ENCODE data around the gene YJEFN3.
A peak's percentile ranks its signal among the peaks of the same experiment; 100 is the strongest.

YJEFN3 gene

DNA sequence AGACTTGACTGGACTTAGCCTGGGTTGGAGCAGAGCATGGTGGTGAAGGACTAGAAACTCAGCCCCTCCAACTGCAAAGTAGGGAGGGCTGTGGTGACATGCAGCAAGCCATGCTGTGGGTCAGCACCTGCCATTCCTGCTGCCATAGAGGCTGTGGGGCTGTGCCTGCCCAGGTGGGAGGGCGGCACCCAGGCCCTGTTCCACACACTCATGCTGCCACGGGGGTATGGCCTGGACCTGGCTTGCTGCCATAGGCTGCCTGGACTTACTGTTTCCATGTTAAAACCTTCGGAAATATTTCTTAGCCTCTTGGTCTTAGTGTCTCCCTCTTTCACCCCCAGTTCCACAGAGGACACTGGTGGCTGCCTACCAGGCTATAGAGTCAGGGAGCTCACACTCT is 38.7 kb downstream of the YJEFN3 start:
- Mint-ChIP-seq H3K27ac (no peak overlapping the region), H3K4me3 (no peak overlapping the region), H3K4me1 (no peaks in the 10 kb centered on the region), H3K27me3 (no peaks in the 10 kb centered on the region), H3K36me3 (peaks cover 66% of the 10 kb centered on the region), H3K9me3 (no peaks in the 10 kb centered on the region)
- ATAC-seq: no peak

DNA sequence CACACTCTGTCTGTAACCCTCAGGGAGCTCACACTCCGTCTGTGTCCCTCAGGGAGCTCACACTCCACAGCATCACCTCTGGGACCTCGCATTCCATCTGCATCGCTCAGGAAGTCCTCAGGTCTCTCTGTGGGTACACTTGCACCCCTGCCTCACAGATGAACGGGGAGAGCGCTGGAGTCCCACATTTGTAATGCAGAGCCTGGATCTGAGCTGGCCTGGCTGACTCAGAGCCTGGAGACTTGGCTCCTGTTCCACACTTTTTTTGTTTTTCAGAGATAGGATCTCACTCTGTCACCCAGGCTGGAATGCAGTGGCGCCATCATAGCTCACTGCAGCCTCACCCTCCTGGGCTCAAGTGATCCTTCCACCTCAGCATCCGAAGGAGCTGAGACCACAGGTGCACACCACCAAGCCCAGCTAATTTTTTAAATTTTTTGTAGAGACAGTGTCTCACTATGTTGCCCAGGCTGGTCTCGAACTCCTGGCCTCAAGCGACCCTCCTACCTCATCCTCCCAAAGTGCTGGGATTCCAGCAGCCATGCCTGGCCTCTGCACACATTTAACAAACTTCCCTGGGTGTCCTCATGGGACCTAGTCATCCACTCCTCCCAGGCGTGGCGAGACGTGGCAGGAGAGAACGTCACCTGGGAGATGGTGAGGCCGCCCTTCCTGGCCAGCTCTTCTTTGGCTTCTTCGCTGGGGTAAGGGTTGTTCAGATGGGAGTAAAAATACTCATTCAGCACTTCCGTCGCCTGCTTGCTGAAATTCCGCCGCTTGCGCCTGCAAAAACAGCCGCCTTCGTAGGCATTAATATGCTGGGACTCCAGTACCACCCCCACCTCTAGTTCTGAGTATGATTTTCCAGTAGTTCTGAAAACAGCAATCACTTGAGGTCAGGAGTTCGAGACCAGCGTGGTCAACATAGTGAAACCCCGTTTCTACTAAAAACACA is 40.4 kb downstream of the YJEFN3 start:
- peak overlapping the region; percentile 25 for H3K27ac Mint-ChIP-seq
- H3K9me3 Mint-ChIP-seq: no peaks in the 10 kb centered on the region
- no peaks in the 10 kb centered on the region for H3K4me1 Mint-ChIP-seq
- peaks cover 50% of the 10 kb centered on the region for H3K36me3 Mint-ChIP-seq
- ATAC-seq: no peak
- H3K4me3 Mint-ChIP-seq: no peak overlapping the region
- H3K27me3 Mint-ChIP-seq: no peaks in the 10 kb centered on the region

DNA sequence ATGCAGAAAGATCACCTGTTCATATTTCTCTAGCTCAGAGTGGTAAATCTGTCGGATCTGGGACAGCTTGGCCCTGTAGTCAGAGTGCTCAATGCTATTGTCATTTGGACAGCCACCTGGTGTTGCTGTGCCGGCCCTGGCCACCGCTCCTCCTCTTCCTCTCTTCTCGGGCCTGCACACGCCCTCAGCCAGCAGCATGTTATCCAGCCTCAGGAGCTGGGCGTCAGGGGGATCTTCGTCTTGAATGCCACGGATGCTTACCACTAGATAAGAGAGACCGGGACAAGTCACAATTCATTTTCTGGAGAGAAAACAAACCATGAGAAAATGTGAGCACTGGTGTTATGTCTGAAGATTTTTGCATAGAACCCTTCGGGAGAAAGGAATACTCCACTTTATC is 41.9 kb downstream of the YJEFN3 start:
- H3K27ac Mint-ChIP-seq: no peak overlapping the region
- no peak overlapping the region for H3K4me3 Mint-ChIP-seq
- H3K36me3 Mint-ChIP-seq: peaks cover 41% of the 10 kb centered on the region
- H3K27me3 Mint-ChIP-seq: no peaks in the 10 kb centered on the region
- ATAC-seq: no peak
- no peaks in the 10 kb centered on the region for H3K9me3 Mint-ChIP-seq
- H3K4me1 Mint-ChIP-seq: peaks cover 4% of the 10 kb centered on the region

DNA sequence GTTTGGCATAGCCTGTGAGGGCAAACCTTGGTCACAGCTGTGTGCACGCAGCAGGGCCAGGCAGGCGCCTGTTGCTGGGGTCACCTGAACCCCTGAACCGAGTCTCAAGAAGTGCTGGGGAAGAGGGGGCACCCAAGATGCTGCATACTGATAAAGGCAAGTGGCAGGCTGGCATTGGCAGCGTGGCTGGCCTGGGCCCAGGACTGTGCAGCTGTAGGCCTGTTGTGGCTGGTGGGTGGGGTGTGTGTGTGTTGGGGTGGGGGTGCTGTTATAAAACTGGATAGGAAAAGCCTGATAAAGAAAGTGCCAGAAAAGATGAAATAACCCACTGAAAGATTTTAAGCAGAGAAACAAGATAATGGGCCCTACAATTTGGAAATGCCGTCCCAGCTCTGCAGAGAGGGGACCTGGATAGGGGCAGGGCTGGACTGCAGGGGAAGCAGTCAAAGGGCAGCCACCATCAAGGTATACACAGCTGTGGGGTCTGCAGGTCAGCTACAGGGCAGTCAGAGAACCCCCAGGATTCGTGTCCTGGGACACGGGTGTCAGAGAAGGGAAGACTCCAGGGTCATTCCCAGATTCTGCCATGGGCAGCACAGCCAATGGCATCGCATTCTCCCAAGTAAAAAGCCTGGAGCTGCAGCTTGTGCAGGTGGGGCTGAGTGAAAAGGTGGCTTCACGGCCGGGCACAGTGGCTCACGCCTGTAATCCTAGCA is 42.5 kb downstream of the YJEFN3 start:
- no peak overlapping the region for H3K27ac Mint-ChIP-seq
- no peak overlapping the region for H3K4me3 Mint-ChIP-seq
- H3K36me3 Mint-ChIP-seq: peaks cover 44% of the 10 kb centered on the region
- peaks cover 6% of the 10 kb centered on the region for H3K4me1 Mint-ChIP-seq
- no peak for ATAC-seq
- no peaks in the 10 kb centered on the region for H3K27me3 Mint-ChIP-seq
- no peaks in the 10 kb centered on the region for H3K9me3 Mint-ChIP-seq

DNA sequence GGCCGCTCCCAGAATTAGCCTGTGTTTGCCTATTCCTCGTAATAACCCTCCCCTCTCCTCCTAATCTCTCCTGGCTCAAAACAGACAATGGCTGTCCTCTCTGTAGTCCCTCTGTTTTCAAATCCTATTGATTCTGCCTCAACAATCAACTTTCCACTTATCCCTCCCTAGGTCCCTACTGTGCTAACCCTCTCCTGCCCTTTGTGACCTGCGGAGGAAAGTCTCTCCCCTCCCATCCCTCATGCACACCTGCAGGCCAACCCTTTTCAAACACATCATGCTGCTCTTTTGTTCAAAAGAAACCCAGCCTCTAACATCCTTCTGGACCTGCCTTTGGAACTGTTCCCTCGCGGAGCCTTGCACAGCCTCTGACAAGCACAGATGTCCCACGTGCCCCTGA is 46.7 kb downstream of the YJEFN3 start:
- Mint-ChIP-seq H3K27me3 (no peaks in the 10 kb centered on the region), H3K27ac (no peak overlapping the region), H3K9me3 (no peaks in the 10 kb centered on the region), H3K36me3 (peaks cover 22% of the 10 kb centered on the region), H3K4me3 (no peak overlapping the region), H3K4me1 (peaks cover 6% of the 10 kb centered on the region)
- no peak for ATAC-seq

DNA sequence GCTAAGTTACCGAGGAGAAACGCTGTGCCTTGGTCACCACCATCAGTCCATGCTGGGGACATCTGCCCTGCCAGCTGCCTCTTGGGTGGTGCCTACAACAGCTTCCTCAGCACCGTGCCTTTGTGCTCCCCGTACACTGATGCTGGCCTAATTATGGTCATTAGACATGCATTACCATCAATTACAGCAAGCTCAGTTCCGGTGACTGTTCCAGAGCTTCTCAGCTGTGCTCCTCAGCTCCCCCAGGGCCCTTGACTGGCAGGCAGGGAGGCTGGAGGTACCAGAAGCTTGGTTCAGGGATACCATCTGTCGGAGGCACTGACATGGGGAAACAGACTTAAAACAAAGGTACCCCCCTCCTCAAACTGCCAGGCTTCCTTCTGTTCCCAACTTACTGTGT is 49.5 kb downstream of the YJEFN3 start:
- Mint-ChIP-seq H3K27me3 (no peaks in the 10 kb centered on the region), H3K9me3 (no peaks in the 10 kb centered on the region), H3K4me3 (no peak overlapping the region), H3K4me1 (peaks cover 19% of the 10 kb centered on the region), H3K36me3 (peaks cover 32% of the 10 kb centered on the region), H3K27ac (no peak overlapping the region)
- no peak for ATAC-seq

DNA sequence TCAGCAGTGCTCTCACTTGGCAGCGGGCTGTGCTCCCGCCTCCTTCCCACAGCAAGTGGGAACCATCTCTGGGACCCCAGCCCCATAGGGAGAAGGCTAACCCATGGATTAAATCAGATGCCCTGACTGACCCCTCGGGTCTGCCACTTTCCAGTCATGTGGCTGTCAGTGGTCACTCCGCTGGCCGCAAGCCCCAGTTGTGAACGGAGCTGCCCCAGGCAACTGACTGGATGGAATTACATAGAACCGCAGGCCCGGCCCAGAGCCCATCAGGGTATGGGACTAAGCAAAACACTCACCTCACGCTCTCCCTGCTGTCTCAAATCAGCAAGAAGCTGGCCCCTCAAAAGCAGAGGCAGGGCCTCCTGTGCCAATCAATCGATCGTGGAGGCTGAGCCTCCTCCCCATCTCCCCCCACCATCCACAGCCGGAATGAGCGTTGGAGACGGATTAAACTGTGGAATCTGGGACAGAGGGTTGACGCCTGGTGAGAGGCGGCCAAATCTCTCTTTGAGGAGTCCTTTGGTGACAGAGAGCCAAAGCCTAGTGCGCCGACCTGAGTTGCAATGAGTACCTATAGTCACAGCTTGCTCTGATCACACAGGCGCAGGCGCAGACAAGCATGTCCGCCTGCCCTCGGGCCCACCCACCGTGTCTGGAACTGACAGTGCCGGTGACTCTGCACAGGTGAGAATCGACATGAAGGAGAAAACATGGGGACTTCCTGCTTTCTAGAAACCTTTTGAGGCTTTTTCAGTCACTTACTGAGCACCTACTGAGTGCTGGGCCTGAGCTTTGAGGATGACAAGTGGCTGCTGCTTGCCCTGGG is 51.0 kb downstream of the YJEFN3 start:
- no peak for ATAC-seq
- Mint-ChIP-seq H3K9me3 (no peaks in the 10 kb centered on the region), H3K4me3 (no peak overlapping the region), H3K4me1 (peaks cover 19% of the 10 kb centered on the region), H3K27ac (no peak overlapping the region), H3K27me3 (no peaks in the 10 kb centered on the region), H3K36me3 (peaks cover 36% of the 10 kb centered on the region)

DNA sequence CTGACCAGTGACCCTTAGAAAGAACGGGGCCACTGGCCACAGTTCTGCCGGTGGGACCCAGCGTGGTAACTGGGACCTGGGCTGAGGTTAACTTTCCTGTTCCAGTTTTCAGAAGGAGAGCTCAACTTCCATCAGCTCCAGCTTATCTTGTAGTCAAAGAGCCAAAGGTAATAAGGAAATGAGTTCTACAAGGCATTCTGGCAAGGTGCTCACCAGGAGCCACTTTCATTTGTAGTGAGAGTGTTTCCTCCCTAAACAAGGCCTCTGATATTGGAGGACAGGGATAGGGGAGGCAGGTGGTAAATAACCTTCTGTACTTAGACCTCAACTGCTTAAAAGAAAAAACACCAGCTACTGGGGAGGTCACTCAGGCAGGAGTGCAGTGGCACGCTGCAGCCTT is 51.7 kb downstream of the YJEFN3 start:
- H3K27me3 Mint-ChIP-seq: no peaks in the 10 kb centered on the region
- no peaks in the 10 kb centered on the region for H3K9me3 Mint-ChIP-seq
- no peak overlapping the region for H3K4me3 Mint-ChIP-seq
- H3K4me1 Mint-ChIP-seq: peaks cover 16% of the 10 kb centered on the region
- ATAC-seq: no peak
- peak overlapping the region; percentile 50 for H3K27ac Mint-ChIP-seq
- H3K36me3 Mint-ChIP-seq: peaks cover 35% of the 10 kb centered on the region

DNA sequence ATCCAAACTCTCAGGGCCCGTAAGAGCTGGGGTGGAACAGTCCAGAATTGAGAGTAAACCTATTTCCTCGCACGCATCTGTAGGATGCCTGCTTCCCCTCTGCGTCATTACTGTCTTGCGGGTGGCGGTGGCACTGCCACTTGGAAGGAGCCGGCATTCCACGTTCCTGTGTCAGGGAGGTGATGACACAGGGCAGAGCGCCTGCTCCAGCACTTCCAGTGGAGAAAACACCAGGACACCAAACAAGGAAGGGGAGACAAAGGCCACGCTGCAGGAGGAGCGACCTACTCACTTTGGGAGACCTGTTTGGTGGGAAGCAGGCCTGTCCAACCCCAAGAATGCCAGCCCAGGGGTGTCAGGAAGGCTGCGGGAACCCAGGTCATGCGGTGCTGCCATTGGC is 52.7 kb downstream of the YJEFN3 start:
- ATAC-seq: no peak
- H3K27me3 Mint-ChIP-seq: no peaks in the 10 kb centered on the region
- no peak overlapping the region for H3K4me3 Mint-ChIP-seq
- peaks cover 13% of the 10 kb centered on the region for H3K4me1 Mint-ChIP-seq
- no peaks in the 10 kb centered on the region for H3K9me3 Mint-ChIP-seq
- H3K27ac Mint-ChIP-seq: peak overlapping the region; percentile 50
- peaks cover 36% of the 10 kb centered on the region for H3K36me3 Mint-ChIP-seq

DNA sequence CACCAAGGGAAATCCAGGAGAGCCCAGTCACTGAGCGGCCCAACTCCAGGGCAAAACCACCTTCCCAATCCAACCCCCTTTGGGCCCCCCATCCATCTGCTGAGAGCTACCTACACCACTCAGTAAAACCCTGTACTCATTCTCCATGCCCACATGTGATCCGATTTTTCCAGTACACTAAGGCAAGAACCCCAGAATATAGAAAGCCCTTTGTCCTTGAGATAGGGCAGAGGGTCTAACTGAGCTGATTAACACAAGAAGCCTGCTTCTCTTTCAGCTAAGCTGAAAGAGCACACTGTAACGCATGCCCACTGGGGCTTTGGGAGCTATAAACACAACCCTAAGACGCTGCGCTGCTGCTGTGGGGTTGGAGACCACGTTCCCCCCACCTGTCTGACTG is 53.8 kb downstream of the YJEFN3 start:
- Mint-ChIP-seq H3K4me1 (peaks cover 13% of the 10 kb centered on the region), H3K4me3 (no peak overlapping the region), H3K9me3 (no peaks in the 10 kb centered on the region), H3K36me3 (peaks cover 36% of the 10 kb centered on the region), H3K27ac (no peak overlapping the region), H3K27me3 (no peaks in the 10 kb centered on the region)
- no peak for ATAC-seq

DNA sequence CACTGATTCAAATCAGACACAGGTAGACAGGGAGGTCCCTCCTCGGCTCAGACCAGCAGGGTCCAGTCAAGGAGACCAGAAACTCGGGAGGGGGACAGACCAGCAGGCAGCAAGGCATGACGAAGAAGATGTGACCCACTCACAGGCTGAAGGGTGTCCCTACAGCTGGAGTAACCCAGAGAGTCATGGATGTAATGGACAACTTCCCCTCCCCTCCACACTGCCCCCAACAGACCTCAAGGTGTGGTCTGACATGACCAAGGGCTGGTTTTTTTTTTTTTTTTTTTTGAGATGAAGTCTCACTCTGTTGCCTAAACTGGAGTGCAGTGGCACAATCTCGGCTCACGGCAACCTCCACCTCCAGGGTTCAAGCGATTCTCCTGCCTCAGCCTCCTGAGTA is 55.6 kb downstream of the YJEFN3 start:
- no peak overlapping the region for H3K27ac Mint-ChIP-seq
- H3K4me1 Mint-ChIP-seq: peaks cover 13% of the 10 kb centered on the region

More for the DNA sequence above, 55.6 kb downstream of the YJEFN3 start:
- H3K4me3 Mint-ChIP-seq: no peak overlapping the region
- no peaks in the 10 kb centered on the region for H3K9me3 Mint-ChIP-seq
- peaks cover 48% of the 10 kb centered on the region for H3K36me3 Mint-ChIP-seq
- ATAC-seq: no peak
- H3K27me3 Mint-ChIP-seq: no peaks in the 10 kb centered on the region
